HepG2 (cell line): Measurements from ENCODE around the gene ATP8B2. TPM values are rescaled to one million over a fixed set of nuclear protein-coding genes. Genes with fewer than 3 reads are reported as not detected.

Experiments
- AHR ChIP-seq: IDR thresholded peaks from 2 replicates; pipeline ENCODE4 v1.6.1; 2018; ENCODE audit warnings: missing genetic modification reagents, missing compliant biosample characterization
- BHLHE40 ChIP-seq: IDR thresholded peaks from 2 replicates; pipeline ENCODE4 v1.6.1; 2011; ENCODE audit warnings: low read length, improper control_type of control experiment
- CEBPG ChIP-seq: IDR thresholded peaks from 2 replicates; pipeline ENCODE4 v1.6.1; 2016
- FOXA3 ChIP-seq: IDR thresholded peaks from 2 replicates; pipeline ENCODE4 v1.6.1; 2016; ENCODE audit warnings: missing genetic modification reagents, missing compliant biosample characterization
- HNRNPH1 ChIP-seq: fragments of 200-400 bp; formaldehyde crosslinking; optimal IDR thresholded peaks from 2 replicates; pipeline ENCODE3; 2017; ENCODE audit warnings: mild to moderate bottlenecking, low read depth, low read length
- HOXA3 ChIP-seq: sonication (generic); formaldehyde crosslinking; IDR thresholded peaks from 2 replicates; pipeline ENCODE4 v1.5.0; 2020; ENCODE audit warnings: missing genetic modification reagents
- PHF21A ChIP-seq: sonication (generic); formaldehyde crosslinking; IDR thresholded peaks from 2 replicates; pipeline ENCODE4 v1.5.0; 2020; ENCODE audit warnings: mild to moderate bottlenecking, missing genetic modification reagents
- PLRG1 ChIP-seq: fragments of 450-650 bp; conservative IDR thresholded peaks from 2 replicates; pipeline ENCODE4 v1.6.1; 2016
- RNF219 ChIP-seq: sonication (generic); formaldehyde crosslinking; IDR thresholded peaks from 2 replicates; pipeline ENCODE4 v1.5.0; 2020; ENCODE audit warnings: mild to moderate bottlenecking, missing genetic modification reagents
- TSC22D2 ChIP-seq: sonication (generic); formaldehyde crosslinking; IDR thresholded peaks from 2 replicates; pipeline ENCODE4 v1.5.1; 2020; ENCODE audit warnings: missing genetic modification reagents, mild to moderate bottlenecking, borderline replicate concordance
- ZMYM4 ChIP-seq: sonication (generic); formaldehyde crosslinking; IDR thresholded peaks from 2 replicates; pipeline ENCODE4 v1.8.1; 2023; ENCODE audit warnings: mild to moderate bottlenecking, missing genetic modification reagents
- ZNF281 ChIP-seq: sonication (generic); formaldehyde crosslinking; IDR thresholded peaks from 2 replicates; pipeline ENCODE4 v1.4.0; 2020; ENCODE audit warnings: missing genetic modification reagents, borderline replicate concordance
- ZNF3 ChIP-seq: IDR thresholded peaks from 2 replicates; pipeline ENCODE4 v1.7.0; 2017; ENCODE audit warnings: inconsistent platforms
- ZNF34 ChIP-seq: sonication (generic); formaldehyde crosslinking; IDR thresholded peaks from 2 replicates; pipeline ENCODE4 v1.4.0; 2020; ENCODE audit warnings: mild to moderate bottlenecking, missing genetic modification reagents, borderline replicate concordance
- ZNF446 ChIP-seq: sonication (generic); formaldehyde crosslinking; IDR thresholded peaks from 2 replicates; pipeline ENCODE4 v1.5.0; 2020; ENCODE audit warnings: mild to moderate bottlenecking, missing genetic modification reagents
- ZSCAN30 ChIP-seq: sonication (generic); formaldehyde crosslinking; IDR thresholded peaks from 2 replicates; pipeline ENCODE4 v1.5.0; 2020; ENCODE audit warnings: mild to moderate bottlenecking, missing genetic modification reagents
- polyA plus RNA-seq, 8 experiments: library from polyadenylated mRNA; depleted of rRNA in 3 of 8; stranded (reverse) in 7 of 8; unstranded in 1 of 8; fragments of >200 nt; fragmentation: Illumina TruSeq in 4 of 8; extraction: Trizol in 4 of 8; gene quantifications; 2 replicates each; pipeline versions ENCODE4 v1.2.1 to v1.2.3, GENCODE V29; 2011 to 2016; ENCODE audit warnings: low read depth in 4 of 8, missing spikeins in 1 of 8, mixed read lengths in 1 of 8; ENCODE audit not compliant: insufficient read depth in 1 of 8
- total RNA-seq, 5 experiments: library from RNA; depleted of rRNA; stranded (reverse); fragments of >200 nt; fragmentation: Illumina TruSeq; extraction: Trizol; gene quantifications; 2 replicates each; pipeline ENCODE4 v1.2.3, GENCODE V29; 2016; ENCODE audit warnings: low read depth in 1 of 5
- TF ChIP-seq, protein P1 (sequence below): sonication (generic); formaldehyde crosslinking; IDR thresholded peaks from 2 replicates; pipeline ENCODE4 v1.8.0; 2022; ENCODE audit warnings: missing genetic modification reagents, mild to moderate bottlenecking, moderate library complexity, borderline replicate concordance
- TF ChIP-seq, protein P2 (sequence below): IDR thresholded peaks from 2 replicates; pipeline ENCODE4 v1.6.1; 2016
- TF ChIP-seq, protein P3 (sequence below): sonication (generic); formaldehyde crosslinking; IDR thresholded peaks from 2 replicates; pipeline ENCODE4 v1.8.1; 2023; ENCODE audit warnings: mild to moderate bottlenecking, missing genetic modification reagents, borderline replicate concordance
- TF ChIP-seq, protein P4 (sequence below): sonication (generic); IDR thresholded peaks from 2 replicates; pipeline ENCODE4 v1.6.1; 2016; ENCODE audit warnings: low read depth, borderline replicate concordance
- TF ChIP-seq, protein P5 (sequence below): sonication (generic); formaldehyde crosslinking; IDR thresholded peaks from 2 replicates; pipeline ENCODE4 v1.5.1; 2020; ENCODE audit warnings: mild to moderate bottlenecking, missing genetic modification reagents, moderate library complexity

Gene ATP8B2
- total and polyA plus RNA-seq, 2 of the 13 experiments (the other 11 are each of a cell fraction or from before 2014, with no cell fraction given) = 20.4 to 39.3 TPM

- TF ChIP-seq ZNF281 (CRISPR knock-in tag) = no peak
- TF ChIP-seq ZNF446 (CRISPR knock-in tag) = no peak
- TF ChIP-seq CEBPG (CRISPR knock-in tag) = no peak
- TF ChIP-seq ZNF34 (CRISPR knock-in tag) = no peak
- no peak for TF ChIP-seq PHF21A (CRISPR knock-in tag)
- no peak; the same call in 1 of the 2 replicates for TF ChIP-seq ZNF3 (CRISPR knock-in tag)
- TF ChIP-seq ZMYM4 (CRISPR knock-in tag) = no peak
- TF ChIP-seq, protein P1, sequence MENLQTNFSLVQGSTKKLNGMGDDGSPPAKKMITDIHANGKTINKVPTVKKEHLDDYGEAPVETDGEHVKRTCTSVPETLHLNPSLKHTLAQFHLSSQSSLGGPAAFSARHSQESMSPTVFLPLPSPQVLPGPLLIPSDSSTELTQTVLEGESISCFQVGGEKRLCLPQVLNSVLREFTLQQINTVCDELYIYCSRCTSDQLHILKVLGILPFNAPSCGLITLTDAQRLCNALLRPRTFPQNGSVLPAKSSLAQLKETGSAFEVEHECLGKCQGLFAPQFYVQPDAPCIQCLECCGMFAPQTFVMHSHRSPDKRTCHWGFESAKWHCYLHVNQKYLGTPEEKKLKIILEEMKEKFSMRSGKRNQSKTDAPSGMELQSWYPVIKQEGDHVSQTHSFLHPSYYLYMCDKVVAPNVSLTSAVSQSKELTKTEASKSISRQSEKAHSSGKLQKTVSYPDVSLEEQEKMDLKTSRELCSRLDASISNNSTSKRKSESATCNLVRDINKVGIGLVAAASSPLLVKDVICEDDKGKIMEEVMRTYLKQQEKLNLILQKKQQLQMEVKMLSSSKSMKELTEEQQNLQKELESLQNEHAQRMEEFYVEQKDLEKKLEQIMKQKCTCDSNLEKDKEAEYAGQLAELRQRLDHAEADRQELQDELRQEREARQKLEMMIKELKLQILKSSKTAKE (CRISPR knock-in tag) = no peak
- TF ChIP-seq AHR = no peak
- TF ChIP-seq, protein P2, sequence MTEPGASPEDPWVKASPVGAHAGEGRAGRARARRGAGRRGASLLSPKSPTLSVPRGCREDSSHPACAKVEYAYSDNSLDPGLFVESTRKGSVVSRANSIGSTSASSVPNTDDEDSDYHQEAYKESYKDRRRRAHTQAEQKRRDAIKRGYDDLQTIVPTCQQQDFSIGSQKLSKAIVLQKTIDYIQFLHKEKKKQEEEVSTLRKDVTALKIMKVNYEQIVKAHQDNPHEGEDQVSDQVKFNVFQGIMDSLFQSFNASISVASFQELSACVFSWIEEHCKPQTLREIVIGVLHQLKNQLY = no peak
- no peak for TF ChIP-seq ZSCAN30 (CRISPR knock-in tag)
- TF ChIP-seq RNF219 = no peak
- TF ChIP-seq BHLHE40 = no peak; the same call in 1 of the 2 replicates
- TF ChIP-seq, protein P3, sequence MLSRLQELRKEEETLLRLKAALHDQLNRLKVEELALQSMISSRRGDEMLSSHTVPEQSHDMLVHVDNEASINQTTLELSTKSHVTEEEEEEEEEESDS = no peak
- no peak for TF ChIP-seq HOXA3 (CRISPR knock-in tag)
- TF ChIP-seq HNRNPH1 = no peak
- no peak for TF ChIP-seq TSC22D2 (CRISPR knock-in tag)
- no peak for TF ChIP-seq FOXA3 (CRISPR knock-in tag)
- no peak for TF ChIP-seq PLRG1
- TF ChIP-seq, protein P4, sequence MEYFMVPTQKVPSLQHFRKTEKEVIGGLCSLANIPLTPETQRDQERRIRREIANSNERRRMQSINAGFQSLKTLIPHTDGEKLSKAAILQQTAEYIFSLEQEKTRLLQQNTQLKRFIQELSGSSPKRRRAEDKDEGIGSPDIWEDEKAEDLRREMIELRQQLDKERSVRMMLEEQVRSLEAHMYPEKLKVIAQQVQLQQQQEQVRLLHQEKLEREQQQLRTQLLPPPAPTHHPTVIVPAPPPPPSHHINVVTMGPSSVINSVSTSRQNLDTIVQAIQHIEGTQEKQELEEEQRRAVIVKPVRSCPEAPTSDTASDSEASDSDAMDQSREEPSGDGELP = no peak
- TF ChIP-seq, protein P5, sequence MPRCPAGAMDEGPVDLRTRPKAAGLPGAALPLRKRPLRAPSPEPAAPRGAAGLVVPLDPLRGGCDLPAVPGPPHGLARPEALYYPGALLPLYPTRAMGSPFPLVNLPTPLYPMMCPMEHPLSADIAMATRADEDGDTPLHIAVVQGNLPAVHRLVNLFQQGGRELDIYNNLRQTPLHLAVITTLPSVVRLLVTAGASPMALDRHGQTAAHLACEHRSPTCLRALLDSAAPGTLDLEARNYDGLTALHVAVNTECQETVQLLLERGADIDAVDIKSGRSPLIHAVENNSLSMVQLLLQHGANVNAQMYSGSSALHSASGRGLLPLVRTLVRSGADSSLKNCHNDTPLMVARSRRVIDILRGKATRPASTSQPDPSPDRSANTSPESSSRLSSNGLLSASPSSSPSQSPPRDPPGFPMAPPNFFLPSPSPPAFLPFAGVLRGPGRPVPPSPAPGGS (CRISPR knock-in tag) = no peak
Observed at GRCh38 chr1:154353460-154353904, 28.2 kb downstream of the ATP8B2 start (continued).
